Fibroblast of the aortic adventitia (primary cell): Measurements from ENCODE around the gene PRPH. TPM values are rescaled to one million over a fixed set of nuclear protein-coding genes. Genes with fewer than 3 reads are reported as not detected.
"Not testable (repeated sequence)": the region's sequence is repeated elsewhere in the genome, so short reads cannot be mapped to it uniquely, and the experiment has no call there.

Source experiments
- DNase-seq: peaks from one replicate; pipeline ENCODE4 v3.0.0-alpha.2; 2010; ENCODE audit warnings: low read depth
- H3K4me3 ChIP-seq: 2 replicates; pipeline ENCODE4 v1.5.1; 2011; ENCODE audit warnings: low read depth, mild to moderate bottlenecking, control low read depth, low read length, moderate library complexity
- total RNA-seq: library from RNA; depleted of rRNA; stranded (reverse); fragments of >200 nt; gene quantifications from 2 replicates; pipeline ENCODE4 v1.2.3, GENCODE V29; 2012; ENCODE audit warnings: low replicate concordance
- TF ChIP-seq, protein P1 (sequence below): IDR thresholded peaks from 2 replicates; pipeline ENCODE4 v1.5.1; 2011; ENCODE audit warnings: mild to moderate bottlenecking, low read length, control low read depth, inconsistent platforms; ENCODE audit not compliant: insufficient read depth

PRPH gene
- total RNA-seq, 1 donor, result 0.18 TPM

- no peak for DNase-seq
- H3K4me3 ChIP-seq, result no peak overlapping the region
- TF ChIP-seq, protein P1, sequence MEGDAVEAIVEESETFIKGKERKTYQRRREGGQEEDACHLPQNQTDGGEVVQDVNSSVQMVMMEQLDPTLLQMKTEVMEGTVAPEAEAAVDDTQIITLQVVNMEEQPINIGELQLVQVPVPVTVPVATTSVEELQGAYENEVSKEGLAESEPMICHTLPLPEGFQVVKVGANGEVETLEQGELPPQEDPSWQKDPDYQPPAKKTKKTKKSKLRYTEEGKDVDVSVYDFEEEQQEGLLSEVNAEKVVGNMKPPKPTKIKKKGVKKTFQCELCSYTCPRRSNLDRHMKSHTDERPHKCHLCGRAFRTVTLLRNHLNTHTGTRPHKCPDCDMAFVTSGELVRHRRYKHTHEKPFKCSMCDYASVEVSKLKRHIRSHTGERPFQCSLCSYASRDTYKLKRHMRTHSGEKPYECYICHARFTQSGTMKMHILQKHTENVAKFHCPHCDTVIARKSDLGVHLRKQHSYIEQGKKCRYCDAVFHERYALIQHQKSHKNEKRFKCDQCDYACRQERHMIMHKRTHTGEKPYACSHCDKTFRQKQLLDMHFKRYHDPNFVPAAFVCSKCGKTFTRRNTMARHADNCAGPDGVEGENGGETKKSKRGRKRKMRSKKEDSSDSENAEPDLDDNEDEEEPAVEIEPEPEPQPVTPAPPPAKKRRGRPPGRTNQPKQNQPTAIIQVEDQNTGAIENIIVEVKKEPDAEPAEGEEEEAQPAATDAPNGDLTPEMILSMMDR, result no peak
These were observed 21.9 kb upstream of the PRPH start for GRCh38 chr12:49272790-49273725.

DNA sequence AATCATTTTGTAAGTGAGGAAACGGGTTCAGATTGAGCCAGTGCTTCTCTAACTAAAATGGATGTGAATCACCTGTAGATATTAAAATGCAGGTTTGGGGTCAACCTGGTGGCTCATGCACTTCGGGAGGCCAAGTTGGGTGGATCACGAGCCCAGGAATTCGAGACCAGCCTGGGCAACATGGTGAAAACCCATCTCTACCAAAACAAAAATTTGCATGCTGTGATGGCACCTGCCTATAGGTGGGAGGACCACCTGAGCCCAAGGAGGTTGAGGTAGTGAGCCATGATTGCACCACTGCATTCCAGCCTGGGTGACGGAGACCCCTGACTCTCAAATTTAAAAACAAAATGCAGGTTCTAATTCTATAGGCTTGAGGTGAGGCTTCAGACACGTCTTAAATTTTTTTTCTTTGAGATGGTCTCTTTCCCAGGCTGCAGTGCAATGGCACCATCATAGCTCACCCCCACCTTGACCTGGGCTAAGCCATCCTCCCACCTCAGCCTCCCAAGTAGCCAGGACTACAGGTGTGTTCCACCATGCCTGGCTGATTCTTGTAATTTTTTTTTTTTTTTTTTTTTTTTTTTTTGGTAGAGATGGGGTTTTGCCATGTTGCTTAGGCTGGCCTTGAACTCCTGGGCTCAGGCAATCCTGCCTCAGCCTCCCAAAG lies 21.1 kb upstream of the PRPH start:
- TF ChIP-seq, protein P1, result no peak
- H3K4me3 ChIP-seq, result no peak overlapping the region
- DNase-seq, result no peak

DNA sequence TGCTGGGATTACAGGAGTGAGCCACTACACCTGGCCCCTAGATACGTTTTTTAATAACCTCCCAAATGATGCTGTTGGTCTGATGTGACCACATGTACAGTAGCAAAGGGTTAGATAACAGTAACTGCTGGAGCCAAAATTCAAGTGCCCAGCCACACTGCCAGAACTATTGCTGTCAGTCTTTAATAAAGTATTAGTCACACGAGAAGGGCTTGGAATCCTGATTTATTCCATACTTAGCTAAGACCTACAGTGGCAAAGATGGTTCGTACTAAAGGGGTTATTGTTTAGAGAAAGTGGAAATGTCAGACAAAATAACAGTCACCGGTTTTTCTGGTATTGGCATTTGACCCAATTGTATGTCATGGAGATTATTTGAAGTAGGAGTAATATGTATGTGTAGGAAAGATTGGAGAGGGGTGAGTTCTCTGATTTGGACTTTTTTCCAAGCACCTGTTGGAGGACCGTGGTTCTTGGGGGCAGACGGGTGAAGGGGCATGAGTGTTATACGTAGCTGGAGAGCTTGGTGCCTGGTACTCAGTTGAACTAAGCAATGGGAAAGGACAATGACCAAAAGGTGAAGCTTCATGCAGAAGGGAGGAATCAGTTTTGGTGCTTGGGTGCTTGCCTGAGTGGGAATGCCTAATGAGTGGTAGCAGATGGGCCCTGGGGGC lies 20.4 kb upstream of the PRPH start:
- DNase-seq, result no peak
- TF ChIP-seq, protein P1, result no peak
- no peak overlapping the region for H3K4me3 ChIP-seq

DNA sequence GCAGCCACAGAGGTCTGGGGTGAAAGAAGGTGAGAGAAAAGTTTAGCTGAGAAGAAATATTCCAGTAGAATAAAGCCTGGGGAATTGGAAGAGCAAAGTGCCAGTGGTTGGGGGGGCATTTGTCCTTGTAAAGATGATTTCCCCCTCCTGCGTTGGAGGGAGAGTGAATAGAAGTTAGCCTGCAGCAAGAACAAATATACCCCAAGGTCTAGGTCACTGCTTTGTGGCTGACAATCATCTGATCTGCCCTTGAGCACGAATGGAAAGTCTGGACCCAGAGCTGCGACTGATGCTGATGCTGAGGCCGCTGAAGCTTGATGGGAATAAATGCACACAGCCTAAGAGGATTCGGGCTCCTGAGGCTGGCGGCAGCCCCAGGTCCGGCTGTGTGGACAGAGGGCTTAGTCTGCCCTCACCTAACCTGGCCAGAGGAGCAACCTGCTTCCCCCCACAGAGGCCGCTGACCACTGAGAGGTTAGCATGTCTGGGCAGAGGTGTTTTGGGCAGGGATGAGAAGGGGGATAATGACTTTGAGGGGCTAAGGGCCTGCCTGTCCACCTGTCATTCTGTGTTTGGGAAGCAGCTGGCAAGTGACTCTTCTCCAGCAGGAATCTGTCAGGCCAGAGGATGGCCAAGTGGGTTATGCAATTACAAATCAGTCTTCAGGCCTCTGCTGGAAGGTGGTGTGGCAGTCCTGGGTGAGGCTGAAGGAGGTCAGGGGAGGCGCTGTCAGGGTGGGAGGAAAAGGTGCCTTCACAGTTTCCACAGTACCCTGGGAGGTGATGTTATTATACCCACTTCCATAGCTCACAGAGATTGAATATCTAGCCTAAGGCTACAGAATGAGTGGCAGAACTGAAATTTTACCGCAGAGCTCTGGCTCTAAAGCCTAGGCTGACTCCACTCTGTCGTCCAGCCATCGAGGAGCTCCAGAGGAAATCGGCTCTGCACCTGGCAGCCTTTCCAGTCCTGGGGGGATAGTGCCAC lies 18.4 kb upstream of the PRPH start:
- no peak overlapping the region for H3K4me3 ChIP-seq
- TF ChIP-seq, protein P1, result no peak
- DNase-seq, result no peak

- TF ChIP-seq, protein P1, result no peak
These were observed 17.5 kb upstream of the PRPH start for GRCh38 chr12:49277466-49277865.

DNA sequence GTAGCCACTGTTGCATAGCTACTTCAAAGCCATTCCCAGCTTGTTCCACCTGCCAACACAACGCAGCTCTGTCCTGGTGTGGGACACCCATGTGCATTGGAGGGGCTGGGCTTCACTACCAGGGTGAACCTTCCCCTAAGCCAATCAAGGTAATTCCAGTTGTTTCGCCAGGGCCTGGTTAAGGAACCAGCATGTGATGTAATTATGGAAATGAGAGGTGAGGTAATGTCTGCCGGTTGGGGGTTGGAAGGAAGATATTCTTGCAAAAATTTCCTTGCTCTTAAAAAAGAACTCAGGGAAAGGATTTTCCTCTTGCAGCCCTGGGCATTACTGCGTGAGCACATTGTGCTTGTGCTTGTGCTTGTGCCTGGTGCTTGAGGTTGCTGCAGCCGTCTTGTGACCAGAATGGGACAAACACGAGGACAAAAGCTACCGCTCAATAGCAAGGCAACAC lies 15.2 kb upstream of the PRPH start:
- DNase-seq, result no peak
- no peak overlapping the region for H3K4me3 ChIP-seq
- TF ChIP-seq, protein P1, result no peak

More at GRCh38 chr12:49277466-49277865, 17.5 kb upstream of the PRPH start:
- no peak overlapping the region for H3K4me3 ChIP-seq
- no peak for DNase-seq

- DNase-seq, H3K4me3 ChIP-seq: not testable (repeated sequence)
These were observed 14.4 kb upstream of the PRPH start for GRCh38 chr12:49280545-49280944.
